SK-N-MC (cell line): ENCODE measurements around the gene CAMK2N1.

Experiments
- EZH2 ChIP-seq: fragments of 200-600 bp; sonication (generic); IDR thresholded peaks from one replicate; pipeline ENCODE4 v1.6.1; 2017; ENCODE audit warnings: antibody characterized with exemption
- FOXP2 ChIP-seq: optimal IDR thresholded peaks from 2 replicates; pipeline ENCODE3; 2011; ENCODE audit warnings: mild to moderate bottlenecking, moderate library complexity; ENCODE audit not compliant: insufficient read depth; ENCODE audit errors: extremely low read length, control extremely low read depth
- POLR2AphosphoS5 ChIP-seq: IDR thresholded peaks from 2 replicates; pipeline ENCODE4 v1.6.1; 2012; ENCODE audit warnings: mild to moderate bottlenecking, low read depth, low read length, borderline replicate concordance

GRCh38 chr1:20440785-20441200 is 45.2 kb downstream of the CAMK2N1 start:
- TF ChIP-seq EZH2 (no peak), POLR2AphosphoS5 (no peak), FOXP2 (no peak)
